Karpas-422 (cell line): ENCODE measurements around the gene FAM98C. TPM values are rescaled to one million over a fixed set of nuclear protein-coding genes. Genes with fewer than 3 reads are reported as not detected.
A peak's percentile ranks its signal among the peaks of the same experiment; 100 is the strongest.

ENCODE experiments used
- DNase-seq: peaks from one replicate; pipeline ENCODE4 v3.0.0-alpha.2; 2015
- H2AFZ ChIP-seq: fragments of 200-600 bp; sonication (generic); 2 replicates; pipeline ENCODE4 v1.6.1; 2014; ENCODE audit warnings: antibody characterized with exemption, low read length, mixed read lengths
- H3K27ac ChIP-seq: fragments of 200-600 bp; sonication (generic); 2 replicates; pipeline ENCODE4 v1.5.1; 2014; ENCODE audit warnings: mild to moderate bottlenecking, low read length, moderate library complexity
- H3K27me3 ChIP-seq: fragments of 200-600 bp; sonication (generic); 2 replicates; pipeline ENCODE4 v1.6.1; 2014; ENCODE audit warnings: low read length, mixed read lengths
- H3K36me3 ChIP-seq: fragments of 200-600 bp; sonication (generic); 2 replicates; pipeline ENCODE4 v1.6.1; 2014; ENCODE audit warnings: low read length, mixed read lengths; ENCODE audit not compliant: insufficient read depth
- H3K4me1 ChIP-seq: fragments of 200-600 bp; sonication (generic); 2 replicates; pipeline ENCODE4 v1.6.1; 2014; ENCODE audit warnings: mild to moderate bottlenecking, low read length, mixed read lengths
- H3K4me2 ChIP-seq: fragments of 200-600 bp; sonication (generic); 2 replicates; pipeline ENCODE4 v1.6.1; 2014; ENCODE audit warnings: low read length, low read depth, mild to moderate bottlenecking; ENCODE audit not compliant: poor library complexity, severe bottlenecking
- H3K4me3 ChIP-seq: fragments of 200-600 bp; sonication (generic); 2 replicates; pipeline ENCODE4 v1.5.1; 2014; ENCODE audit warnings: mild to moderate bottlenecking, antibody characterized with exemption, low read length, mixed read lengths
- H3K79me2 ChIP-seq: fragments of 200-600 bp; sonication (generic); 2 replicates; pipeline ENCODE4 v1.6.1; 2014; ENCODE audit warnings: mild to moderate bottlenecking, low read length, mixed read lengths
- H3K9ac ChIP-seq: fragments of 200-600 bp; sonication (generic); 2 replicates; pipeline ENCODE4 v1.6.0; 2014; ENCODE audit warnings: low read length
- H3K9me2 ChIP-seq: fragments of 200-600 bp; sonication (generic), shearing (Covaris generic); replicated peaks from 2 replicates; pipeline ENCODE4 v1.6.0; 2014; ENCODE audit warnings: mild to moderate bottlenecking, low read length, moderate library complexity; ENCODE audit not compliant: insufficient read depth
- H3K9me3 ChIP-seq: fragments of 300-700, 200-600 bp; sonication (generic); 2 replicates; pipeline ENCODE4 v1.6.1; 2014; ENCODE audit warnings: low read length, mixed read lengths
- H4K20me1 ChIP-seq: fragments of 200-600 bp; sonication (generic); 2 replicates; pipeline ENCODE4 v1.6.1; 2014; ENCODE audit warnings: mild to moderate bottlenecking, antibody characterized with exemption, low read length, low read depth; ENCODE audit not compliant: insufficient read depth
- total RNA-seq: library from RNA; depleted of rRNA; stranded (reverse); fragments of >200 nt; shearing (Covaris generic); gene quantifications from 2 replicates; pipeline ENCODE4 v1.2.3, GENCODE V29; 2014; ENCODE audit warnings: low replicate concordance

Gene FAM98C
- total RNA-seq, 1 experiment from 2014 or later: 21.4 TPM

DNA sequence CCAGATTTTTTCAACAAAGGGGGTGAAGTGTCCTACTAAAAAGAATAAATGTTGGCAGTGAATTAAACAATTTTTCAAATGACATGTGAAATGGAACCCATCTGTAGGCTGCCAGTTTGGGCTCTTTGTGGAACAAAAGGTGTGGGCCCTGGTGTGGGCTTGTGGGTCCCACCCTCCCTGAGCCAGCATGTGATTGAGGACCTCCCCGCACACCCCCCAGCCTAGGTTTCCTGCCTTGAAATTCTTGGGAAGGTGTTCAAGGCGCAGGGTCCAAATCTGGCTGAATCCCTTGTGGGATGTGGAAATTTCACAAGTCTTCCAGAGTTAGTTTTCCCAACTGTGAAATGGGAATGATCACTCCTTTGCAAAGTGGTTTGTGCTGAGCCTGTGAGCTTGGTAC lies 19.1 kb upstream of the FAM98C start:
- H3K9me3 ChIP-seq: no peaks in the 10 kb centered on the region
- DNase-seq: no peak
- H3K9me2 ChIP-seq: no peaks in the 10 kb centered on the region
- no peak overlapping the region for H3K9ac ChIP-seq
- no peaks in the 10 kb centered on the region for H4K20me1 ChIP-seq
- no peak overlapping the region for H3K27ac ChIP-seq
- H3K4me1 ChIP-seq: peaks cover 11% of the 10 kb centered on the region
- no peaks in the 10 kb centered on the region for H3K79me2 ChIP-seq
- H3K27me3 ChIP-seq: no peaks in the 10 kb centered on the region
- no peak overlapping the region for H2AFZ ChIP-seq
- peaks cover 8% of the 10 kb centered on the region for H3K36me3 ChIP-seq
- no peak overlapping the region for H3K4me3 ChIP-seq
- no peak overlapping the region for H3K4me2 ChIP-seq

DNA sequence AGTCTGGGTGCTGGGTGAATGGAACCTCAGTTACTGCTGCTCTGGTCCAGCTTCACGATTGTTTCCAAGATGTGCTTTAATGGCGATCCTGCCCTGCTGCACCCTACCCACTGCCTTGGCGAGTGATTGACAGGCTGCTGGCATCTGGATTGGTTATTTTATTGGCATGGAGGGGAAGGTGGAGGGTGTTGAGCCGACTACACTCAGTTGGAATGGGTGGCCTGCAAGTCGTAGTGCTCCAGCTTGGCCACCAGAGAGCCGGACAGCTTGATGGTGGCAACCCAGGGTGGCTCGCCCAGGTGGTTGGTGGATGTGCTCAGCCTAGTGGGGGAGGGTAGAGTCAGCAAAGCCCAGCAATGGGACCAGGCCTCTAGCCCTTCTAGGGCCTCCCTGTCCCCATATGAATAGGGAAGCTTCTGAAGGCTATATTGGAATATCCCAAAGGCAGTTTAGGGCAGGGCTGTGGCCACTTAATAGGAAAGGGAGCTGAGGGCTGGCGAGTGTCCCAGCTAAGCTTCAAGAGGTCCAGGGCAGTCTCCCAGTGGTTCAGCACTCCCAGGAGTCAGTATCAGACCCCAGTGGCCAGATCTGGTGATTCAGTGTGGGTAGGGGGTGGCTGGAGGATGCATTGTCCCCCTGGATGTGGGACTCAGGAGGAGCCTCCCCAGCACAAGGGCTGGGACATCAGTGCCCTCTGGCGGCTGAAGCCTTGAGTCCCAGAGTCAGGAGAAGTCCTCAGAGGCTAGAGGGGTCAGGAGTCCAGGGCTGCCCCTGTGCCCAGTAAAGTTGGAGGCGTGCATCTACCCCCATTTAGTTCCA lies 18.5 kb upstream of the FAM98C start:
- peaks cover 11% of the 10 kb centered on the region for H3K4me1 ChIP-seq
- H3K4me2 ChIP-seq: no peak overlapping the region
- H3K9ac ChIP-seq: no peak overlapping the region
- H3K36me3 ChIP-seq: peaks cover 8% of the 10 kb centered on the region
- no peaks in the 10 kb centered on the region for H3K79me2 ChIP-seq
- H3K4me3 ChIP-seq: no peak overlapping the region
- H3K9me2 ChIP-seq: no peaks in the 10 kb centered on the region
- H2AFZ ChIP-seq: no peak overlapping the region
- no peaks in the 10 kb centered on the region for H3K27me3 ChIP-seq
- no peaks in the 10 kb centered on the region for H4K20me1 ChIP-seq
- peak; percentile 54 for DNase-seq
- no peaks in the 10 kb centered on the region for H3K9me3 ChIP-seq
- H3K27ac ChIP-seq: no peak overlapping the region

DNA sequence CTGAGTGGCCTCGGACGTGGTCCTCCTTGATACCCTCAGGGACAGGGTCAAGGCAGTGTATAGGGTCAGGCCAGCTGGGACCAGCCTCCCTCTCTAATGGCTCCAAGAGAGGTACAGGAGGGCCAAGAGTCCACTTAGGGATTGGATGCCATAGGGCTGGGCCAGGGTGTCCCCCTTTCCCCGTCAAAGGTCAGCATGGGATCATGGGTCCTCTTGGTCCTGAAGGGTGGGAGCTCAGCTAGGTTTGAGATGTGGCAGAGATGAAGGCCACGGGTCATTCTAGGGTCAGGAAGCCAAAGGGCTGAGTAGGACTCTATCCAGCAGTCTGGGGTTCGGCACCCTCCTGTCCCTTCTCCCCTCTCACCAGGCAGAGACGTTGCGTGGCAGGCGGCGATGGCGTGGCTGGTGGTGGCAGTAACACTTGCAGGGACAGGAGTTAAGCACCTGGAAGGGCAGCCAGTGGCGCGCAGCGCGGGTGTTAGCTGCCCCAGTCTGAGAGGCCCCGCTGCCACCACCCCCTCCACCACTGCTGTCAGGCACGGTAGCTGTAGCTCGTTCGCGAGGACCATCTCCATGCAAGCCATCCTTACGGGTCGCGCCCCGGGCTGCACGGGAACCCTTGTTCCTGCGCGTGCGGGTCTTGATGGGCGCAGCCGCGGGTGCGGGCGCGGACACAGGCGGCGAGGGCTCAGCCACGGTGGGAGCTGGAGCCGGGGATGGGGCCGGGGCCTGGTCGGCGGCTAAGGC lies 17.7 kb upstream of the FAM98C start:
- Histone ChIP-seq H3K4me3 (no peak overlapping the region), H4K20me1 (no peaks in the 10 kb centered on the region), H3K9me3 (no peaks in the 10 kb centered on the region), H3K79me2 (no peaks in the 10 kb centered on the region), H3K27ac (no peak overlapping the region), H3K27me3 (no peaks in the 10 kb centered on the region), H3K4me1 (peaks cover 11% of the 10 kb centered on the region), H3K36me3 (peaks cover 8% of the 10 kb centered on the region), H3K9ac (no peak overlapping the region), H3K9me2 (no peaks in the 10 kb centered on the region), H3K4me2 (no peak overlapping the region), H2AFZ (no peak overlapping the region)
- no peak for DNase-seq

DNA sequence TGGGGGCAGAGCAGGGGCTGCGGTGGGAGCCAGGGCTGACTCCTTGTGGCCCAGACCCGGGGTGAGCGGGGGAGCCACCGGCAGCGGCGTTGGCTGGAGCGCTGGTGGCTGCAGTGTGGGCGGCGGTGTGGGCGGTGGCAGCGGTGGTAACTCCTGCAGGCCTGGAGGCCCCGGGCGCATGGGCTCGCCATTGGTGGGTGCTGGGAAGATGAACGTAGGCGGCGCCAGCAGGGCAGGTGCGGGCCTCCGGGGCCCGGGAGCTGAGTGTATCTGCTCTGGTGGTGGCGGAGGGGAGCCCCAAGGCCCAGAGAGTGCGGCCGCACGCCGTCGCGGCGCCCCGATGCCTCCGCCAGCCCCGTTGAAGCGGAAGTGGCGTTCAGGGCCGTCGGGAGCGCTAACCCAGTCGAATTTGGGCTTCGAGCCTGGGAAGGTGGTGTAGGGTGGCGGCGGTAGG lies 17.1 kb upstream of the FAM98C start:
- Histone ChIP-seq H3K9ac (no peak overlapping the region), H3K36me3 (peaks cover 8% of the 10 kb centered on the region), H3K4me1 (peaks cover 11% of the 10 kb centered on the region), H3K9me2 (no peaks in the 10 kb centered on the region), H3K4me2 (no peak overlapping the region), H3K9me3 (no peaks in the 10 kb centered on the region), H4K20me1 (no peaks in the 10 kb centered on the region), H2AFZ (no peak overlapping the region), H3K4me3 (no peak overlapping the region), H3K27me3 (no peaks in the 10 kb centered on the region), H3K79me2 (no peaks in the 10 kb centered on the region), H3K27ac (no peak overlapping the region)
- DNase-seq: no peak

DNA sequence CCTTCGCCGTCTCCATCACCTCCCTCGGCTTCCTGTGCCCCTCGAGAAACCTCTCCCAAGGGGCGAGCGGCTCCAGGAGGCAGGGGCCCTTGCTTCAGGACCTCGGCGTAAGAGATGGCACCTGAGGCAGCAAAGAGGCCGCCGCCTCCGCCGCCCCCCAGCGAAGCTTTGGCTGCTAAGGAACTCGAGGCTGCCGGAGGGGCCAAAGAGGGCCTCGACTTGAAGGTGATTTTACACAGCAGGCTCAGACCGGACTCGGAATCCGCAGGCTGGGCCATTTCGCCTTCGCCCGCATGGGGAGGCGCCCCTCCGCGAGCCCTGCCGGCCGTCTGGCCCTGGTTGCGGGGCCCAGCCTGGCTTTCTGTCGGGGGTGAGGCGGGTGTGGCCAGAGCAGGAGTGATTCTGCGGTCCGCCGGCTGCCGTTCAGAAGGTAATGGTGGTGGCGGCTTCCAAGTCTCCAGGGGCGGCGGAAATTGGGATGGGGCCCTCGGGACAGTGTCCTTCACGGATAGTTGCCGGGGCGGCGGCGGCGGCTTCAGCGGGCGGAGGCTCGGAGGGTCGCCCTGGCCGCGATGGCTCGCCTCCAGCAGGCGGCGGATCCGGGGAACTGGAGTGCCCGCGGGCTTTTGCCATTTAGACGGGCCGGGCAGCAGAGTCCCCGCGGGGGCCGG lies 16.5 kb upstream of the FAM98C start:
- no peak overlapping the region for H3K4me2 ChIP-seq
- no peaks in the 10 kb centered on the region for H3K79me2 ChIP-seq
- H3K9me2 ChIP-seq: no peaks in the 10 kb centered on the region
- H3K9me3 ChIP-seq: no peaks in the 10 kb centered on the region
- H2AFZ ChIP-seq: no peak overlapping the region
- peaks cover 11% of the 10 kb centered on the region for H3K4me1 ChIP-seq
- no peak overlapping the region for H3K4me3 ChIP-seq
- no peak for DNase-seq
- H4K20me1 ChIP-seq: no peaks in the 10 kb centered on the region
- no peaks in the 10 kb centered on the region for H3K27me3 ChIP-seq
- no peak overlapping the region for H3K9ac ChIP-seq
- H3K36me3 ChIP-seq: peaks cover 2% of the 10 kb centered on the region
- no peak overlapping the region for H3K27ac ChIP-seq

DNA sequence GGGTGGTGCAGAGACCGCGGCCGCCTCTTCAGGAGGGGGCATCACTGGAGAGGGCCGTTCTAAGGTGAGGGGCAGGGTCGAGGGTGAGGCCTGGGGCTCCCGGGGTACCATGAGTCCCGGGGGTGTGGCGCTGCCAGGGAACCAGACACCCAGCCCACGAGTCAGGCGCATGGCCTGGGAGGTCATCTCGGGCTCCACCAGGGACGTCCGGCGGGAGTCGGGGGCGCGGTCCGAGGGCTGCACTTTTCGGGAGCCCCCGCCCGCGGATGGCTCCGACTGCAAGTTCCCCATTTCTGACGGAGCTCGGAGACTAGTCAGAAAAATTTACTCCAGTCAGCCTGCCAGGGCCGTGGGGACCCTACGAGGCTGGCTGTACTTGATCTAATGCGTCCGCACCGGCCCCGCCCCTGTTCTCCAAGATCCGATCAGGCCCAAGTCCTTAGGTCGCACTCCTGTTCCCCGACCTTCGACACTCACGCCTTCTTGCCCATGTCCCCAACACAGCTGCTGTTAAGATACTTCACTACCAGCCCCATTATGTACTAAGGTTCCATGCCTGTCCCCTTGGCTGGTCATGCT lies 15.8 kb upstream of the FAM98C start:
- H3K36me3 ChIP-seq: no peaks in the 10 kb centered on the region; the same call in 1 of the 2 replicates
- no peaks in the 10 kb centered on the region for H3K79me2 ChIP-seq
- H4K20me1 ChIP-seq: no peaks in the 10 kb centered on the region
- peak overlapping the region; percentile 52 for H3K4me2 ChIP-seq
- no peak overlapping the region for H3K27ac ChIP-seq
- H3K9ac ChIP-seq: no peak overlapping the region
- peaks cover 11% of the 10 kb centered on the region for H3K4me1 ChIP-seq
- DNase-seq: no peak
- H3K4me3 ChIP-seq: peak overlapping the region; percentile 47
- no peaks in the 10 kb centered on the region for H3K9me2 ChIP-seq
- H3K9me3 ChIP-seq: no peaks in the 10 kb centered on the region
- H2AFZ ChIP-seq: no peak overlapping the region
- H3K27me3 ChIP-seq: no peaks in the 10 kb centered on the region

DNA sequence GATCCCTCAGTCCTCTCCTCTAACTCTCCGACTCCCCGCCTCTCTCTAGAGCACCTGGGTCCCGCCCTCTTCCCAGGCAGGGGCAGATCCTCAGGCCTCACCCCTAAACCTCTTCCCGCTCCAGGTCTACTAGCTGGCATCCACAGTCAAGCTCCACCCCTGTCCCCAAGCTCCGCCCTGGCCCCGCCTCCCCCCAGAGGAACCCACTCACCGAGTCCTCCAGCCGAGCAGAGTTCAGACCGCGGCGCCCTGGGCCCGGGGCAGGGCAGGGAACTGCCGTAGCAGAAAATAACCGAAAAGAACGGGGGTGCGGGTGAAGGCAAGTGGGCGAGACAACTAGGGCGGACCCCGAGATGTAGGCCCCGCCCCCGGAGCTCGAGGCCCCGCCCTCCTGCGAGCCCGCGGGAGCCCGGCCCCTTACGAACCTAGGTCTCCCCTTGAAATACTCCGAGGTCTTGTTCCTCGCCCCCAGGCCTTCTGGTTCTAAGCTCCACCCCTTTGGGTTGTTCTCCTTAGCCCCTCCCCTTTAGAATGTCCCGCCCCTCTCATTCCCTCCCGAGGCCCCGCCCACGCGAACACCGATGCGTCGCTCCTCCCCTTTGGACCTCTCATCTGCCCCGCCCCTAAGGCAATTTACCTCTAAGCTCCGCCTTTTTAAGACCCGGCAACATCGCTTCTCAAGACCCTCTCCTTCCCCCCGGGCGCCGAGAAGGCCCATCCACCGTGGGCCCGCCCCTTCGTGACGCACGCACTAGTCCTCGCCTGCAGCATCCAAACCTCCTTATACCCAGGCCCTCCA lies 15.1 kb upstream of the FAM98C start, which contains the start of gene GGN:
GGN (minus strand) TSS at position 485 of the 799 bp plus-strand sequence. CDS start 773 bp downstream, outside the sequence.
- Histone ChIP-seq H3K9ac (no peak within 1 kb of the TSS), H3K27me3 (no peaks in the 10 kb centered on the region), H2AFZ (no peak within 1 kb of the TSS), H3K9me2 (no peaks in the 10 kb centered on the region), H3K36me3 (no peaks in the 10 kb centered on the region), H3K4me2 (peak within 1 kb of the TSS; percentile 52), H3K4me1 (peaks cover 11% of the 10 kb centered on the region), H3K27ac (no peak within 1 kb of the TSS), H3K79me2 (no peaks in the 10 kb centered on the region), H3K4me3 (peak within 1 kb of the TSS; percentile 47), H3K9me3 (no peaks in the 10 kb centered on the region), H4K20me1 (no peaks in the 10 kb centered on the region)
- peak; percentile 95 for DNase-seq
